CD4-positive, alpha-beta T cell treated with Interleukin-15 for 1 hour (primary cell): ENCODE results near the gene KCNC4.

Source experiments
- DNase-seq: peaks from one replicate; pipeline ENCODE4 v3.0.0-alpha.2; 2020

The KCNC4 gene

GRCh38 chr1:110258734-110259133 is 48.6 kb downstream of the KCNC4 start:
- no peak for DNase-seq

GRCh38 chr1:110259770-110260169 is 49.7 kb downstream of the KCNC4 start:
- DNase-seq: no peak
